NCI-H2171 treated with DMSO at 0.1 percent for 48 hours (cell line): ENCODE data around the gene ACACA.

Source experiments
- DNase-seq: peaks from one replicate; lab custom pipeline; 2025; lab: John Stamatoyannopoulos, UW

ACACA gene

GRCh38 chr17:37131669-37132611 is 274.7 kb downstream of the ACACA start:
- no peak for DNase-seq

GRCh38 chr17:37130984-37131446 is 275.6 kb downstream of the ACACA start:
- DNase-seq, result no peak

- peak; percentile 69 for DNase-seq
Measured at GRCh38 chr17:37124821-37125173, 281.8 kb downstream of the ACACA start.

- DNase-seq, result no peak
Measured at GRCh38 chr17:37123941-37124820, 282.5 kb downstream of the ACACA start.

- peak; percentile 64 for DNase-seq
Measured at GRCh38 chr17:37123386-37123785, 283.2 kb downstream of the ACACA start.

- DNase-seq, result no peak
Measured at GRCh38 chr17:37121616-37122015, 285.0 kb downstream of the ACACA start.

- DNase-seq, result peak; percentile 22
Measured at GRCh38 chr17:37118366-37119137, 288.1 kb downstream of the ACACA start.

GRCh38 chr17:37117373-37118142 is 289.1 kb downstream of the ACACA start:
- peak; percentile 80 for DNase-seq

GRCh38 chr17:37116671-37117185 is 289.9 kb downstream of the ACACA start:
- DNase-seq, result peak; percentile 44

GRCh38 chr17:37111329-37111728 is 295.3 kb downstream of the ACACA start:
- no peak for DNase-seq

- DNase-seq, result no peak
Measured at GRCh38 chr17:37110746-37111145, 295.9 kb downstream of the ACACA start.

- DNase-seq, result no peak
Measured at GRCh38 chr17:37109731-37110710, 296.6 kb downstream of the ACACA start.

- no peak for DNase-seq
Measured at GRCh38 chr17:37109106-37109505, 297.5 kb downstream of the ACACA start.

- DNase-seq, result no peak
Measured at GRCh38 chr17:37107406-37108083, 299.1 kb downstream of the ACACA start.

- DNase-seq, result no peak
Measured at GRCh38 chr17:37106049-37106448, 300.6 kb downstream of the ACACA start.

GRCh38 chr17:37103231-37103630 is 303.4 kb downstream of the ACACA start:
- no peak for DNase-seq

GRCh38 chr17:37101306-37101705 is 305.3 kb downstream of the ACACA start:
- DNase-seq, result no peak

GRCh38 chr17:37100231-37100630 is 306.4 kb downstream of the ACACA start:
- no peak for DNase-seq
